Stimulated activated CD8-positive, alpha-beta memory T cell treated with anti-CD3 and anti-CD28 coated beads, Interleukin-15, amount 100 ng/mL, for 1 hour (primary cell): ENCODE data around the gene CCDC172.
"Not testable (repeated sequence)": the region's sequence is repeated elsewhere in the genome, so short reads cannot be mapped to it uniquely, and the experiment has no call there.

ENCODE experiments used
- DNase-seq: peaks from one replicate; pipeline ENCODE4 v3.0.0-alpha.2; 2020; ENCODE audit warnings: low read depth

The CCDC172 gene

DNA sequence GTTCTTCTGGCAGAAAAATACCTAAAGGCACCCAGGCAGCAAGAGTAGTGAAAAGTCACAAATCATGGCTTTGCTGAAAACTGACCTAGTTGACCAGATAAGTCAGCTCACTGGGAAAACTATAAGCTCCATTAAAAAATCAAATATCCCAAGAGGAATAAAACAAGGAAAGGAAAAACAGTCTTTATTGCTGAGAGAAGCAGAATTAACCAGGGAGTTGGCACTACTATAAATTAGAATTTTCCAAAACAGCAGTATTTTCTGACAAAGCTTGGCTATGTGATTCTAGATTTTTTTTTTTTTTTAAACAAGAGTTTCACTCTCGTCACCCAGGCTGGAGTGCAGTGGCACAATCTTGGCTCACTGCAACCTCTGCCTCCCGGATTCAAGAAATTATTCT, 12.6 kb downstream of the CCDC172 start:
- DNase-seq: no peak

DNA sequence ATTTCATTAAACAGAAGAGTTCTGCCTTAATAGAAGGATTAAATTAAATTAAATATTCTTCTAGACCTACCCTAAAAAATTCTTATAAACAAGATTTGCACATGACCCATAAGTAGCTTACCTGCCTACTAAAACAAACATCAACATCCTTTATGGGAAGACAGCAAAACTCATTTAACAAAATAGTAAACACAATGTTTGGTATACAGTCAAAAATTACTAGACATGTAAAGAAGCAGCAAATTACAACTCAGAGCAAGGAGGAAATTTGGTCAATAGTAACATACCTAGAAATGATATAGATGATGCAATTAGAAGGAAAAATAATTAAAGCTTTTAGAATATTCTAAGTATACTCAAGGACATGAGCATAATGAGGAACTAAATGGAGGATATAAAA, 27.9 kb downstream of the CCDC172 start:
- no peak for DNase-seq

DNA sequence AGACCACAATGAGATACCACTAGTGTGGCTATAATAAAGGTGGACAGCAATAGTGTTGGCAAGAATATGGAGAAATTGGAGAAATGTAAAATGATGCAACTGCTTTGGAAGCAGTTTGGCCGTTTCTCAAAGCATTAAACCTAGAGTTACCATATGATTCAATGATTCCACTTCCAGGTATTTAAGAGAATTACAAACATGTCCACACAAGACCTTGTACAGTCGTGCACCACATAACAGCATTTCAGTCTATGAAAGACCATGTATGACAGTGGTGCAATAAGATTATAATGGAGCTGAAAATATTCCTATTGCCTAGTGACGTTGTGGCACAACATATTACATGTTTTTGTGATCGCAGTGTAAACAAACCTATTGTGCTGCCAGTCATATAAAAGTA, 29.6 kb downstream of the CCDC172 start:
- no peak for DNase-seq

- no peak for DNase-seq
These were observed 31.1 kb downstream of the CCDC172 start for GRCh38 chr10:116355341-116355740.

GRCh38 chr10:116356833-116357232, 32.6 kb downstream of the CCDC172 start:
- DNase-seq: no peak

DNA sequence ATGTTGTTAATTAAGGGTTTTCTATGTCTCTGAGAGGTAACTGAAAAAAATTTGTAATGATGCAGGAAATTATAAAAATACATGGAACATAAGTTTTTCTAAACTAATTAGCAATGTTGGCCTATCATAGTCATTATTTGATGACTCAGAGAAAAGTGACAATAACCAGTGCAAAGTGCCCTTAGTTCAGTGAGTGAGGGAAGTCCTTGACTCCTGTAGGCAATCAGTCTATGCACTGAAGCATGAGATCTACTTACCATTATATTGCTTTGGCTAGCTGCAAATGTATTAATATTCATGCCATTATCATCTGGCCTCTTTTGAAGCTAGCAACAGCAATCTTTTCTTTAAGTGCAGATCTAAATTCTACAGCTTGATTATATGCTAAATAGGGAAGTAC, 40.6 kb downstream of the CCDC172 start:
- no peak for DNase-seq

GRCh38 chr10:116371737-116372136, 47.5 kb downstream of the CCDC172 start:
- no peak for DNase-seq

DNA sequence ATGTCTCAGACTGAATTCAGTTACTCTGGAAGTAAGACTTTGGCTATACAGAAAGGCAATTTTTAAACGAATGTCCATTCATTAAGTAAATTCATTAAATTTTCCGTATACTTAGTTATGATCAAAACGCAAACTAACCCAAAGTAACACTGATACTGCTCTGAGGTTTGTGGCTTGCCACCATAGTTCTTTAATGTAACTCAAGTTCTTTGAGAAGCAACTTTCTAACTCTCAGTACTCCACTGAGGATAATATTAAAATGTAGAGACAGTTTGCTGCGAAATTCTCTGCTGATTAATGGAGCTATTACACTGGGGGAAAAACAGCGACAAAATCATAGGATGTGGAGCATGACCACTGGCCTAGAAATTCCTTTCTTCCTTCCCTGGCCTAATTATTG, 58.0 kb downstream of the CCDC172 start:
- DNase-seq: no peak

DNA sequence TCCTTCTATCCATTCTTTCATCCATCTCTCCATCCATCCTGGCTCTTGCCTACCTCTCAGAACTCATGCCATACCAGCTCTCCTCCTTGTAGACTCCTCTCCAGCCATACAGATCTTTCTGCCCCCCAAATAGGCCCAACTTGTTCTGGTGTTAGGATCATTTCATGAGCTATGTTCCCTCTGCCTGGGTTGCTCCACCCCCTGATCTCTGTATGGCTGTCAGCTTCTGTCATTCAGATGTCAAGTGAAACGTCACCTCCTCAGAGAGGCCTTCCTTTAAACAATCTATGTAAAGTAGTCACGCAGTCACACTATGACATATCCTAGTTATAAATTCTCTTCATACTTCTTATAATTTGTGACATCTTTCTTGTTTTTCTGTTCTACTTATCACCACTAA, 61.1 kb downstream of the CCDC172 start:
- no peak for DNase-seq

- no peak for DNase-seq
These were observed 62.0 kb downstream of the CCDC172 start for GRCh38 chr10:116385994-116386809.

- not testable (repeated sequence) for DNase-seq
These were observed 69.1 kb downstream of the CCDC172 start for GRCh38 chr10:116393246-116393831.

- no peak for DNase-seq
These were observed 71.2 kb downstream of the CCDC172 start for GRCh38 chr10:116395223-116395985.

- DNase-seq: no peak
These were observed 74.0 kb downstream of the CCDC172 start for GRCh38 chr10:116398224-116398623.

GRCh38 chr10:116402858-116403257, 78.6 kb downstream of the CCDC172 start:
- no peak for DNase-seq

DNA sequence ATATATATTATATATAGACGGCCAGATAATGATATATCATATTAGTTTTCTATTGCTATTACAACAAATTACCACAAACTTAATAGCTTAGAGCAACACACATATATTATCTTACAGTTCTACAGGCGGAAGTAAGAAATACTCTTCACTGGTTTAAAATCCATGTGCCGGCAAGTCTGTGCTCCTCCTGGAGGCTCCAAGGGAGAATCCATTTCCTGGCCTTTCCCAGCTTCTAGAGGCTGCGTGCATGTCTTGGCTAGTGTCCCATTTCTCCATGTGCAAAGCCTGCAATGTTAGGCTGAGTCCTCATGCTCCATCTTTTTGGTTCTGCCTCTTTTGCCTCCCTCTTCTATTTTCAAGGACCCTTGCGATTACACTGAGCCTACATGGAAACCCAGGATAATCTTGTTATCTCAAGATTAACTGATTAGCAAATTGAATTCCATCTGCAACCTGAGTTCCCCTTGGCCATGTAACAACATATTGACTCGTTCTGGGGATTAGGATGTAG, 79.5 kb downstream of the CCDC172 start:
- DNase-seq: no peak

- no peak for DNase-seq
These were observed 84.5 kb downstream of the CCDC172 start for GRCh38 chr10:116408719-116409118.

GRCh38 chr10:116410351-116410750, 86.1 kb downstream of the CCDC172 start:
- no peak for DNase-seq

GRCh38 chr10:116417821-116418220, 93.6 kb downstream of the CCDC172 start:
- DNase-seq: no peak

DNA sequence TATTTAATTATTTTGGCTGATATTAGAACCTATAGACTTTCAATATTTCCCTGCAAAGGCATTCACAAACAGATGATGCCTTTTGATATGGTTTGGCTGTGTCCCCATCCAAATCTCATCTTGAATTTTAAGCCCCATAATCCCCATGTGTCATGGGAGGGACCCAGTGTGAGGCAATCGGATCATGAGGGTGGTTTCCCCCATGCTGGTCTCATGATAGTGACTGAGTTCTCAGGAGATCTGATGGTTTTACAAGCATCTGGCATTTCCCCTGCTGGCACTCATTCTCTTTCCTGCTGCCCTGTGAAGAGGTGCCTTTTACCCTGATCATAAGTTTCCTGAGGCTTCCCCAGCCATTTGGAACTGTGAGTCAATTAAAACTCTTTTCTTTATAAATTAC, 94.1 kb downstream of the CCDC172 start:
- DNase-seq: no peak

- no peak for DNase-seq
These were observed 97.6 kb downstream of the CCDC172 start for GRCh38 chr10:116421815-116422214.

- DNase-seq: no peak
These were observed 103.4 kb downstream of the CCDC172 start, which contains the start of gene PNLIPRP3 for GRCh38 chr10:116427671-116428070. PNLIPRP3 (plus strand) TSS chr10:116427847; CDS start chr10:116428013, 166 bp downstream.

DNA sequence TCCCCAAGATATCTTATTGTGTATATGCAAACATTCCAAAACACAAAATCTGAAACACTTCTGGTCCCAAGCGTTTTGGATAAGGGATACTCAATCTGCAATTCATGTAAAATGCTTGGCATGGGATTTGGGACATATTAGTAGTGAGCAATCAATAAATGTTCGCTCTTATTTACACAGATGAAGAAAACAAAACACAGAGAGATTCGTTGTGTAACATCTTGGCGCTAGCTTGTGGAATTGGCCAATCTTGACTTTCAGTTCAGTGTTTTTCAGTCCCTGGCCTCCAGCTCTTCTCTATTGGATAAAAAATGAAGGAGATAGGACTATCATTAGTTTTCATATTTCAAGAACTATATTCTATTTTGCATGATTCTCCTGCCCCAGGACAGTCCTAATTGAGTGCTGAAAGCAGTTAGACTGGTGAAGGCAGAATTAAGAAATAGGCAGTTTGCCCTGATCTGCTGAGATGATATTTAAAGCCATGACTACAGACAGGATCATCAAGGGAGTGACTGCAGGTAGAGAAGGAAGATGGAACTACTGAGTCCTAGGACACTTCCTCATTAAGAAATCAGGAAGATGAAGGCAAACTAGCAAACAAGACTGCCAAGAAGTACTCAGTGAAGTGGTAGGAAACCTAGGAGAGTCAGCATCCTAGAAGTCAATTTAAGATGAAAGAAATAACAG, 105.2 kb downstream of the CCDC172 start:
- no peak for DNase-seq
